Calu3 (cell line): ENCODE measurements around the gene ADAP2. TPM values are rescaled to one million over a fixed set of nuclear protein-coding genes. Genes with fewer than 3 reads are reported as not detected.

Source experiments
- BruUV-seq: library from RNA; stranded (reverse); fragments of 400-500 nt; replicated peaks from 2 replicates; lab custom pipeline; 2021; lab: Mats Ljungman, UMichigan
- CTCF ChIA-PET: fragments of 300-600 bp; sonication (Branson Sonifier 250); formaldehyde crosslinking; loops from one replicate; lab custom pipeline; 2022; ENCODE audit warnings: antibody characterized with exemption; lab: Charles Lee
- DNase-seq: peaks from one replicate; pipeline ENCODE4 v3.0.0; 2022
- H3K27ac Mint-ChIP-seq: one replicate; pipeline ENCODE4 v1.8.0; 2022; ENCODE audit warnings: mixed read lengths; ENCODE audit not compliant: unreplicated experiment
- H3K27me3 Mint-ChIP-seq: one replicate; pipeline ENCODE4 v1.8.0; 2022; ENCODE audit warnings: mixed read lengths; ENCODE audit not compliant: unreplicated experiment
- H3K36me3 Mint-ChIP-seq: one replicate; pipeline ENCODE4 v1.8.0; 2022; ENCODE audit warnings: mild to moderate bottlenecking, moderate library complexity, mixed read lengths; ENCODE audit not compliant: insufficient read depth, unreplicated experiment
- H3K4me1 Mint-ChIP-seq: one replicate; pipeline ENCODE4 v1.8.0; 2022; ENCODE audit warnings: mild to moderate bottlenecking, low read depth, mixed read lengths; ENCODE audit not compliant: unreplicated experiment
- H3K4me3 Mint-ChIP-seq: one replicate; pipeline ENCODE4 v1.8.0; 2022; ENCODE audit warnings: mild to moderate bottlenecking, low read depth, moderate library complexity, mixed read lengths; ENCODE audit not compliant: unreplicated experiment
- H3K9me3 Mint-ChIP-seq: one replicate; pipeline ENCODE4 v1.8.0; 2022; ENCODE audit warnings: low read depth, mixed read lengths; ENCODE audit not compliant: unreplicated experiment
- intact Hi-C: fragments of 100-400 bp; cut with micrococcal nuclease; formaldehyde crosslinking; loops from one replicate; pipeline ENCODE4 v1.10.0; 2022; ENCODE audit not compliant: unreplicated experiment
- total RNA-seq: library from RNA; stranded (reverse); gene quantifications from 2 replicates; pipeline ENCODE4 v1.2.3, GENCODE V29; 2022
- TF ChIP-seq, protein P1 (sequence below): fragments of 200-600 bp; IDR thresholded peaks from one replicate; pipeline ENCODE4 v1.8.0; 2022; ENCODE audit warnings: antibody characterized with exemption; ENCODE audit not compliant: unreplicated experiment

ADAP2 gene
- total RNA-seq, 1 experiment from 2014 or later = 2.1 TPM

DNA sequence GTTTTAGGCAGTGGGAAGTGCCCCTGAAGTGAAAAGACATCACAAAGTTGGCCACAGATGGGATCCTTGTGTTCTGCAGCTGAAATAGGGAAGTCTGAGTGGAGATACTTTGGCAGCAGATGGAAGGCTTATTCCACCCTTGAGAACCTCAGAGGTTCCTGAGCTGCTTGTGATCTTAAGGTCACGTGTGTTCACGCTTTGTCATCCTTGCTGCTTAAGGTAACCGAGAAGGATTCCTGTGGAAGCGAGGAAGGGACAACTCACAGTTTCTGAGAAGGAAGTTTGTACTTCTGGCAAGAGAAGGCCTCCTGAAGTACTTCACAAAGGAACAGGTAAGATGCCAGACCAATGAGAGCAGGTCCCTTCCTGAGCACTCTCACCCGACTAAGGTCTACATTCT is 12.2 kb downstream of the ADAP2 start:
- TF ChIP-seq, protein P1, sequence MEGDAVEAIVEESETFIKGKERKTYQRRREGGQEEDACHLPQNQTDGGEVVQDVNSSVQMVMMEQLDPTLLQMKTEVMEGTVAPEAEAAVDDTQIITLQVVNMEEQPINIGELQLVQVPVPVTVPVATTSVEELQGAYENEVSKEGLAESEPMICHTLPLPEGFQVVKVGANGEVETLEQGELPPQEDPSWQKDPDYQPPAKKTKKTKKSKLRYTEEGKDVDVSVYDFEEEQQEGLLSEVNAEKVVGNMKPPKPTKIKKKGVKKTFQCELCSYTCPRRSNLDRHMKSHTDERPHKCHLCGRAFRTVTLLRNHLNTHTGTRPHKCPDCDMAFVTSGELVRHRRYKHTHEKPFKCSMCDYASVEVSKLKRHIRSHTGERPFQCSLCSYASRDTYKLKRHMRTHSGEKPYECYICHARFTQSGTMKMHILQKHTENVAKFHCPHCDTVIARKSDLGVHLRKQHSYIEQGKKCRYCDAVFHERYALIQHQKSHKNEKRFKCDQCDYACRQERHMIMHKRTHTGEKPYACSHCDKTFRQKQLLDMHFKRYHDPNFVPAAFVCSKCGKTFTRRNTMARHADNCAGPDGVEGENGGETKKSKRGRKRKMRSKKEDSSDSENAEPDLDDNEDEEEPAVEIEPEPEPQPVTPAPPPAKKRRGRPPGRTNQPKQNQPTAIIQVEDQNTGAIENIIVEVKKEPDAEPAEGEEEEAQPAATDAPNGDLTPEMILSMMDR = no peak
- peaks cover 34% of the 10 kb centered on the region for H3K27me3 Mint-ChIP-seq
- CTCF ChIA-PET = no interaction called here
- no peak for DNase-seq
- H3K4me1 Mint-ChIP-seq = no peaks in the 10 kb centered on the region
- no peaks in the 10 kb centered on the region for H3K9me3 Mint-ChIP-seq
- no peak overlapping the region for H3K4me3 Mint-ChIP-seq
- no peak overlapping the region for H3K27ac Mint-ChIP-seq
- BruUV-seq = no TSS peak
- no peaks in the 10 kb centered on the region for H3K36me3 Mint-ChIP-seq
- intact Hi-C loops = no loop called here

DNA sequence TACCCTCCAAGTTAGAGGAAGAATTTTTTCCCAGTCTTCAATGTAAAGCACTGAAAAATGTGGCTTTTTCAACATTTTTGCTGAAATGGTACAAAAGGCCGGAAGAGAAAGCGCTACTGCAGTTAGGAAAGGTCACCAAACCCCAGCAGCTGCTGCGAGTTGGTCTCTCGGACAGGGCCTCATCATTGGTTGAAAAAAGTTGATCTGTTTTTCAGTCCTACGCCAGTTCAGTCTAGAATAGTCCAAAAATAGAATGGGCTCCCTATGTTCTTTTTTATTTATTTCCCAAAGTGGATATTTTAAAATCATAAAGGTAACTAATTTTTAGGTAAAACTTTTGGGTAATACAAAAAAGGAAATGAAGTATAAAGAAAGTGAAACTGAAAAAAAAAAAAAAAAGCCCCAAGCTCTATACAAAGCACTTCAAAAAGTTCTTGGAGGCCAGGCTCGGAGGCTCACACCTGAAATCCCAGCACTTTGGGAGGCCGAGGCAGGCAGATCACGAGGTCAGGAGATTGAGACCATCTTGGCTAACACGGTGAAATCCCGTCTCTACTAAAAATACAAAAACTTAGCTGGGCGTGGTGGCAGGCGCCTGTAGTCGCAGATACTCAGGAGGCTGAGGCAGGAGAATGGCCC is 17.4 kb downstream of the ADAP2 start:
- no peak for DNase-seq
- H3K27me3 Mint-ChIP-seq = peaks cover 24% of the 10 kb centered on the region
- TF ChIP-seq, protein P1 = no peak
- no TSS peak for BruUV-seq
- no peak overlapping the region for H3K27ac Mint-ChIP-seq
- H3K9me3 Mint-ChIP-seq = no peaks in the 10 kb centered on the region
- no peaks in the 10 kb centered on the region for H3K4me1 Mint-ChIP-seq
- intact Hi-C loops = no loop called here
- no peak overlapping the region for H3K4me3 Mint-ChIP-seq
- no peaks in the 10 kb centered on the region for H3K36me3 Mint-ChIP-seq
- CTCF ChIA-PET = interaction anchor here (0.7 kb wide), 1 partner anchor 13 kb away, joined by 4 read pairs; no protein-coding TSS in a partner anchor

DNA sequence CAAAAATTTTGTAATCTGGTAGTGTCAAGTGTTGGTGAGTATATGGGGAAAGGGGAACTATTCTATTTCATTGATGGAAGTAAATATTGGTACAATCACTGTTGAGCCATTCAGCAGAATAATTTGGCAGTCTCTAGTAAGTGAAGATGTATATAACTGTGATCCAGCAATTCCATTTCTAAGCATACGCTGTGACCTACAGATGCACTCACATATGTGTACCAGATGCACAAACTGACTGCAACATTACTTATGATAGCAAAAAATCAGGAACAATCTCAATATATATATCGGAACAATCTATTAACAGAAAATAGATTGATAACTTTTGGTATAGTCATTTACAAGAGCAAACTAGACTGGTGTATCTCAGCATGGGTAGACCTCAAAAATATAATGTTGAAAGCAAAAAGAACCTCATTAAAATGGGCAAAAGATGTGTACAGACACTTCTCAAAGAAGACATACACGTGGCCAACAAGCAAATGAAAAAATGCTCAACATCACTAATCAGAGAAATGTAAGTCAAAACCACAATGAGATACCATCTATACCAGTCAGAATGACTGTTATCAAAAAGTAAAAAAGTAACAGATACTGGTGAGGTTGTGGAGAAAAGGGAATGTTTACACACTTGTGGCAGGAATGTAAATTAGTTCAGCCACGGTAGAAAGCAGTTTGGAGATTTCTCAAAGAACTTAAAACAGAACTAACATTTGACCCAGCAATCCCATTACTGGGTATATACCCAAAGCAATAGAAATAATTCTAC is 20.7 kb downstream of the ADAP2 start:
- intact Hi-C loops = no loop called here
- H3K27ac Mint-ChIP-seq = no peak overlapping the region
- CTCF ChIA-PET = no interaction called here
- no peak for DNase-seq
- H3K4me3 Mint-ChIP-seq = no peak overlapping the region
- H3K27me3 Mint-ChIP-seq = no peaks in the 10 kb centered on the region
- no TSS peak for BruUV-seq
- H3K9me3 Mint-ChIP-seq = no peaks in the 10 kb centered on the region
- TF ChIP-seq, protein P1 = no peak
- H3K4me1 Mint-ChIP-seq = no peaks in the 10 kb centered on the region
- no peaks in the 10 kb centered on the region for H3K36me3 Mint-ChIP-seq

DNA sequence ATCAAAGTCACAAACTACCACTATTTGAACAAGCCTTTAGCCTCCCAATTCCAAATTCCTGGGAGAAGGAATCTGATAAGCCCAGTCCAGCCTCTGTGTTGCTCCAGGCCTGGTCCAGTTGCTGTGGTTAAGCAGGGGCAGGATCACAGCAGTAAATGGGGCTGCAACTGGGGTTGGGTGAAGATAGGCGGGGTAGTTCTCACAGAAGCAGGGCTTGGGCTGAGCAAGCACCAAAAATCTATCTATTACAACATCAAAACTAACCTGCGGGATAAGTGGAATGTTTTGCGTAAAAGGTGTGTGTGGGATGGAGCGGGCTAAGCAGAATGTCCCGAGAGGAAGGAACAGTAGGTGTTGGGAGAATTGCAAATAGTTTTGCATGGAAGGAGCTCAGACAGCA is 26.1 kb downstream of the ADAP2 start:
- Mint-ChIP-seq H3K4me1 (no peaks in the 10 kb centered on the region), H3K9me3 (no peaks in the 10 kb centered on the region), H3K4me3 (no peak overlapping the region), H3K27me3 (no peaks in the 10 kb centered on the region), H3K36me3 (no peaks in the 10 kb centered on the region), H3K27ac (no peak overlapping the region)
- intact Hi-C loops = no loop called here
- no peak for DNase-seq
- CTCF ChIA-PET = no interaction called here
- TF ChIP-seq, protein P1 = no peak
- no TSS peak for BruUV-seq
